Sciatic nerve (tissue), 2 donors: ENCODE results near the gene MATK. TPM values are rescaled to one million over a fixed set of nuclear protein-coding genes. Genes with fewer than 3 reads are reported as not detected.
"Not testable (repeated sequence)": the region's sequence is repeated elsewhere in the genome, so short reads cannot be mapped to it uniquely, and the experiment has no call there.

ENCODE experiments used
- ATAC-seq: fragments of 200-7000 bp; cut with Tn5 transposase; one replicate; pipeline ENCODE4 v1.9.1; 2020; ENCODE audit warnings: mild to moderate bottlenecking, moderate library complexity
- DNase-seq: peaks from one replicate; pipeline ENCODE4 v3.0.0-alpha.2; 2020; ENCODE audit warnings: low spot score
- intact Hi-C: fragments of 100-400 bp; cut with DNase I; formaldehyde crosslinking; loops from one replicate; pipeline ENCODE4 v1.14.2; 2022
- total RNA-seq: library from RNA; stranded (reverse); fragmentation: NEBNext Ultra II Directional; extraction: Animal tissue kit (Norgen Biotek cat#: 25700); gene quantifications from one replicate; pipeline ENCODE4 v1.2.1, GENCODE V29; 2021
- donor health status: DM: no; HTN: no; CAD: no.
- donor health status: DM: no; HTN: no; CAD: no.

MATK gene
- total RNA-seq, 1 donor from 2014 or later, result 1.6 TPM

DNA sequence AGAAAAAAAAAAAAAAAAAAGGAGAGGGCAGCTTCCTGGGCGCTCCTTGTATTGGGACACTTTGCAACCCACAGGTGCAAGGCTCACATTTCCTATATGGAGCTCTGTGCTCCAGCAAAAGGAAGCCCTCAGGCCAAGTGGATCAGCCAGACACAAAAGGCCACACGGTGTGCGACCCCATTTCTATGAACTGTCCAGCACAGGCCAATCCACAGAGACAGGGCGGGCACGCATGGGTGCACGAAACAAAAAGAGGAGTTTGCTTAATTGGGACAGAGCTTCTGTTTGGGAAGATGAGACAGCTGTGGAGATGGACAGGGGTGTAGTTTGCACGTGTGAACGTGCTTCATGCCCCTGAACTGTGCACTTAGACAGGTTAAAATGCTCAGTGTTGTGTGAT is 31.6 kb upstream of the MATK start:
- intact Hi-C loops, result no loop called here
- no peak for ATAC-seq
- DNase-seq, result no peak

DNA sequence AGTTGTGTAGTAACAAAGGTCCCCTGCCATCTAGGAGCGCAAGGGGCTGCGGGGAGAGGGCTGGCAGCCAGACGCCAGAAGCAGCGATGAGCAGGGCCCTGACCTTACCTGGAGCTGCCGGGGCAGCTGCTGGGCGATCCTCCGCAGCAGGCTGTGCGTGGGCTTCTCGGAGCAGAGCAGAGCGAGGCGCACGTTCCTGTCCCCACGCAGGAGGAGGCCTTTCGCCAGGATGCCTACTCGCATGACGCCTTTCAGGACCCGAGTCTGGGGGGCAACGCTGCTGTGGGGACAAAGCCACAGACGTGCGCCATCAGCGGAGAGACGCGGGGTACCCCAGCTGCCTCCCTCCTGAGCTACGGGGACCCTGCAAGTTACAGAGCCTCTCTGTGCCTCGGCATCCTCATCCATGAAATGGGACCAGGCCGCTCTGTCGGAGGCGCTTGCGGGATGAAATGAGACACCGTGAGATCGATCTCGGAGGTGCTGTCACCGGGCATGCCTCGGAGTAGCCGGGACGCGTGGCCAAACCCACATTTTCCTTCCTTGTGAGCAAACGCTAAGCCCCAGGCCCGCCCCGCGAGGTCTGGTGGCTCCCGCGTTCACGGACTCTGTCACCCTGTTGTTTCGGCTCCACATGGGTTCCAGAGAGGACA is 30.5 kb upstream of the MATK start:
- intact Hi-C loops, result no loop called here
- ATAC-seq (no peak), DNase-seq (no peak)

DNA sequence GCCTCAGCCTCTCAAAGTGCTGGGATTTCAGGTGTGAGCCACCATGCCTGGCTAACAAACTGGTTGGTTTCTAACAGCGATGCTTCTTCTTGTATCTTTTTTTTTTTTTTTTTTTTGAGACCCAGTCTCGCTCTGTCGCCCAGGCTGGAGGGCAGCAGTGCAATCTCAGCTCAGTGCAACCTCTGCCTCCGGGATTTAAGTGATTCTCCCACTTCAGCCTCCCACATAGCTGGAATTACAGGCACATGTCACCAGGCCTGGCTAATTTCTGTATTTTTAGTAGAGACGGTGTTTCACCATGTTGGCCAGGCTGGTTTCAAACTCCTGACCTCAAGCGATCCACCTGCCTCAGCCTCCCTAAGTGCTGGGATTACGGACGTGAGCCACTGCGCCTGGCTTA is 30.0 kb upstream of the MATK start:
- intact Hi-C loops, DNase-seq, ATAC-seq: not testable (repeated sequence)

DNA sequence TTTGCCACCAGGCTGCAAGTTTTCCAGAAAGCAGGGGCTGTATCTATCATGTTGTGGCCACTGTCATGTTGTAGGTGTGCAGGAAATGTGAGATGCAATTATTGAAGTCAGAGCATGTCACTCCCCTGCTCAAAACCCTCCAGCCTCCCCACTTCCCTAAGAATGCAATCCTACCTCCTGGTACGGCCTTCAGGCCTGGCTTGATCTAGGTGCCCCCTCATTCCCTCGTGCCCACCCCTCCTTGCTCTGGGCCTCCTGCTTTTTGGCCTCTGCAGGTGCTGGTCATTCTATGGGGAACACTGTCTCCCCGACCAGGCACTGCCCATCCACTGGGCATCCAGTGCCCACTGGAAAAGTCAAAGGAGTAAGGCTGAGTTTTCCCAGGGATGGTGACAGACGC is 28.5 kb upstream of the MATK start:
- no peak for DNase-seq
- intact Hi-C loops, result no loop called here
- no peak for ATAC-seq

DNA sequence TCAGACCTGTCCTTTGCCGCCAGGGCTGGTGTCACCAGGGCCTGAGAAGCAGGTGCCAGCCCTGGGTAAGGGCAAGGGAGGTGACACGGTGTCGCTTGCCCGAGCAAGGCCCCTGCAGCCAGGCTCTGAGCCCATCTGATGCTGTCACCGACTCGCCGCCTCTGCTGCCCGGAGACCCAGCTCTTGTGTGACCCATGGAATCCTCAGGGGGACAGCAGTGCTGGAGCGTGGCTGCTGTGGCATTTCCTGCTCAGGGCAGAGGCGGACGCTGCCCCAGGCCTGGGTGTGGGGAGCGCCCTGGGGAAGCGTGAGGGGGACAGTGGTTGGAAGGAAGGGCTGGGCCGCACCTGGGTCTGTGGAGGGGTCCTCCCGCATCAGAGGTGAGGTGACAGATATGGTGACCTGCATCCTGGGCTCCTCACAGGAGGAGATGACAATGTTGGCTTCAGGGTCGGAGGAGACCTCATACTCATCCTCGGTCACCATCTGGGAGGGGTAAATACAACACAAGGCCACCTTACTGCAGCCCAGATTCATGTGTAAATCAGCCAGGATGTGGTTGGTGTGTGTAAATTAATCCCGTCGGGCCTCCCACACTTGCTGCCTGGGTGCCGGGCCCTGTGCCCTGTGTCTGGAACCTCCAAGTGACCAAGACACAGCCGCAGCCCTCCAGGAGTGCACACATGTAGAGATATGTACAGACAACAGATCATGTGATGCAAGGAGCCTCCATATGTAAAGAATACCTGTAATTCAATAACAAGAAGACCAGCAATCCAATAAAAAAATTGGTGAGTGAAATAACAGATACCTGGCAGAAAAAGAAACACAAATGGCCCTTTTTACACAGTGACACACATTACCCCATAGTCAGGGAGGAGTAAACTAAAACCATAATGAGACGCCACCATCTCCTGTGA is 27.6 kb upstream of the MATK start:
- intact Hi-C loops, result no loop called here
- ATAC-seq, result no peak
- DNase-seq, result no peak

DNA sequence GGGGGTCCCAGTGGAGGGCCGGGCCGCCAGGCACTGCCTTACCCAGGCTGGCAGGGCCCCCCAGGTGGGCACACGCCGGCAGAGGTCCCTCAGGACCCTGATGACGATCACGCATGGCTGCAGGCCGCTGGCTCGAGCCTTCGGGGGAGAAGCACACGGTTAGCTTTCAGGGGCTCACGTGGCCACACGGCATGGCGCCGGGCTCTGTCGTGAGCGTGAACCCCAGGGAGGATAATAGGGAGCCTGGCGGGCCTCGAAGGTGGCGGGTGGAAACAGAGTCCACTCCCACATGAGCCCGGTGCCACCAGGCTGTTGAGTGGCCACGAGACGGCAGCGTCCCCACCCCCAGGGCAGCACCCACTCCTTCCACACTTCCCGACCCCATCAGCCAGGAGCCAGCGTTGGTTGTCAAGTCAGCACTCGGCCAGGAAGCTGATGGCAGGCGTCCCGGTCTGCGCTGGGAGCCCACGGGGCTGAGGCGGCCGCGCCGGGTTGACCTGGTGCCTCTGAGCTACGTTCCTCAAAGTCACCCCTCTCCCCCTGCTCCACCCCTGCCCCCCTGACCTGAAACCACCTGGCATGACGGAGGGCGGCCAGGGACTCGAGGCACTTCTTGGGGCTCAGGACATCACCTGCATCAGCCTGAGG is 24.7 kb upstream of the MATK start:
- intact Hi-C loops, result no loop called here
- ATAC-seq, result peak; percentile 25
- no peak for DNase-seq

DNA sequence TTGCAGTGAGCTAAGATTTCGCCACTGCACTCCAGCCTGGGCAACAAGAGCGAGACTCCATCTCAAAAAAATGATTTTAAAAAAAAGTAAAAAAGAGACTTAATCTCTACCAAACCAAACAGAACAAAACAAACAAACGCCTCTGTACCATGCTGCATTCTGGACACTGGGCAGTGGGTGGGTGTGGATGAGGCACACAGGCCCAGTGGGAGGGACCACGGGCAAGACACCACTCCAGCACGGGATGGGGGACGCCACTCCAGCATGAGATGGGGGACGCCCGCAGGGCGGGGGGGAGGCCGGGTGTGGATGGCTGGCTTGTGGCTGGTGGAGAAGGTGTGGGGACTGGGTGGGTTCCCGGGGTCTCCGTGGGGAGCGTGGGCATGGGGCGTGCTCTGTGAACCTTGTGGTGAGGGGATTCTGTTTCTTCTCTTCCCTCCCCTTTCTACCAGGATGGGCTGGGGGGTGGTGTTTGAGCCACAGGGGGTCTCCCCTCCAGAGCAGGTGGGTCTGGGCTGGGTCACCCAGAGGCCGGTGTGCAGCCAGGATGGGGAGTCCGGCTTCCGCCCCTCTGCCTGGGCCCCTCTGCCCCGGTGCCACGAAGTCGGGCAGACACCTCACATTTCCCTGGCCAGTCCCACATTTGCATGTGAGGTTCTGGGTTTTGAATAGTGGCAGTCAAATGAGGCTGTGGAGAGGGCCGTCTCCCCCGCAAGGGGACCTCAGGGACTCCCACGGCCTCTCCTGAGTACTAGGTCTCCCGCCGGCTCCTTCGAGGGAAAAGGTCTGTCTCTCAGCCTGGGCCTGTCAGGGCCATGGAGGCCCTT is 23.9 kb upstream of the MATK start:
- no peak for DNase-seq
- intact Hi-C loops, result no loop called here
- ATAC-seq, result no peak

DNA sequence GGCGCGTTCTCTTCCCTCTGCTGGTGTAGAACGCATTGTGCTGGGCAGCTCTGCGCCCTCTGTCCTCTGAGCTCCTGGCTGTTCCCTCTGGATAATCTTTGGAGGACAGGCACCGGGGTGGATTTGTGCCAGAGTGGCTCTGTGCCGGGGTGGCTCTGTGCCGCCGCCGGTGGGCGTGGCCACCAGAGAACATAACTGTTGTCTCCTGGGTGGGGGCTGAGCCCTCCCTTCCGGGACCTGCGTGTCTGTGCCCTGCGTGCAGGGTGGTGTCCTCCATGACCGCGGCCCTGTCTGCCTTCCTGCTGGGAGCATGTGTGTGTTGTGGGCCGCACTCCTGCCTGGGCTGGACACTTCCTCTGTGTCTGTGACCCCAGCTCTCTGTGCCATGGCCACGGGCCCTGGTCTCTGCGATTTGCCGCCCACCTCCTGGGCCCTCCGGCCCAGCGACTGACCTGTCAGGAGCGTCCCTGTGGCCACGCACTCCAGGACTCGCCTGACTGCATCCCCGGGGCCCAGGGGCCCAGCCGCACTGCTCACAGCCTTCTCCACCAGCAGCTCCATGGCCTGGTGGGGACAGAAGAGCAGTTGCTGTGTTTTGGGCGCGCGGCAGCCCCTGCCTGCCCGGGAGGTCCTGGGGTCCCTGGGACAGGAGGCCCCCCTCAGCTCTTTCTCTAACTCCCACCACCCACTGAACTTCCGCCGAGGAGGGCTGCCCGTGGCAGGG is 22.4 kb upstream of the MATK start:
- intact Hi-C loops, result no loop called here
- DNase-seq, result no peak

DNA sequence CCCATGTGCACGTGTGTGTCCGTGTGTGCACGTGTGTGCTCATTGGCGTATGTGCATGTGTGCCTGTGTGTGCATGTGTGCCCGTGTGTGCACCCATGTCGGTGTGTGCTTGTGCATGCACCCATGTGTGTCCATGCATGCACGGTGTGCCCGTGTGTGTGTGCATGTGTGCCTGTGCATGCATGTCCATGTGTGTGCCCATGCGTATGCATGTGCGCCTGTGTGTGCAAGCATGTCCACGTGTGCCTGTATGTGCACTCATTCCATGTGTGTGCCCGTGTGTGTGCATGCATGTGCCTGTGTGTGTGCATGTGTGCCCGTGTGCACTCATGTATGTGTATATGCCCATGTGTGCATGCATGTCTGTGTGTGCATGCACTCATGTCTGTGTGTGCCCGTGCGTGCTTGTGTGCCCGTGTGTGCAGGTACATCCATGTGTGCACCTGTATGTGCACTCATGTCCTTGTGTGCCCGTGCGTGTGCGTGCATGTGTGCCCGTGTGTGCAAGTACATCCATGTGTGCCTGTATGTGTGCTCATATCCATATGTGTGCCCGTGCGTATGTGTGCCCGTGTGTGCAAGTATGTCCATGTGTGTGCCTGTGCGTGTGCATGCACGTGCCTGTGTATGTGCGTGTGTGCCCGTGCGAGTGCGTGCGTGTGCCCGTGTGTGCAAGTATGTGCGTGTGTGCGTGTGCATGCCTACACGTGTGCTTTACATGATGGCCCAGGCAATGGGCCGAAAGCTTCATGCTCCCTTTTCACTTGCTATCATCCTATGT is 21.6 kb upstream of the MATK start:
- DNase-seq (no peak), ATAC-seq (no peak)
- intact Hi-C loops, result no loop called here

More for the DNA sequence above, 22.4 kb upstream of the MATK start:
- ATAC-seq, result no peak

DNA sequence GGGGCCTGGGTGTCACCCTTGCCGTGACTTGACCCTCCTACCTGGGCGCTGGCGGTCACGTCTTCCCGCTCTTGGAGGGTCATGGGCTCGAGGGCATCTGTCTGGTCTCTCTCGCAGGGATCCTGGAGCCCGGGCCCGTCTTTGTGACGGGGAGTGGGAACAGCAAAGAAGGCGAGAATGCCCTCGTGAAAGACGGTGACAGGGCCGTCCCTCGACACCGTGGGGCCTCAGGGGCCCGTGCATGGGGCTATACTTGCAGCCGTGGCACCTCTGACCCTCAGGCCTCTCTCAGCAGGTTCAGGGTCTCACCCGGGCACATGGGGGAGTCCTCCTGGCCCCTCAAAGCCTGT is 20.9 kb upstream of the MATK start:
- no peak for DNase-seq
- ATAC-seq, result no peak
- intact Hi-C loops, result no loop called here

DNA sequence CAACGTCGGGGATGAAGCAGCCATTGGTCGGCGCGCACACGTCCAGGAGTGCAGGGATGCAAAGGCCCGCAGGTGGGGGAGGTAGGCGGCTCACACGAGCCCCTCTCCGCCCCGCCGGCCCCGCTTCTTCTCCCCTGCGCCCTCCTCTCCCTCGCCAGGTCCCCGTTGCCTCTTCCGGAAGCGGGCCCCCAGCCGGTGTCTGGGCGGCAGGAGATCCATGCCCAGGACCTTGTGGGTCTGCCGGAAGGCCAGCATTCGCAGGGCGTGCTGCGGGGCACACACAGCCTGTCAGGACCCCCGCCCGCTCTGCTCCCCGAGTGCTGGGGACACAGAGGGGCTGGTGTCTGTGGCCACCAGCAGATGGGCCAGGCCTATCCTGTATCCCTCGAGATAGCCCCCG is 19.7 kb upstream of the MATK start:
- DNase-seq (no peak), ATAC-seq (no peak)
- intact Hi-C loops, result no loop called here

DNA sequence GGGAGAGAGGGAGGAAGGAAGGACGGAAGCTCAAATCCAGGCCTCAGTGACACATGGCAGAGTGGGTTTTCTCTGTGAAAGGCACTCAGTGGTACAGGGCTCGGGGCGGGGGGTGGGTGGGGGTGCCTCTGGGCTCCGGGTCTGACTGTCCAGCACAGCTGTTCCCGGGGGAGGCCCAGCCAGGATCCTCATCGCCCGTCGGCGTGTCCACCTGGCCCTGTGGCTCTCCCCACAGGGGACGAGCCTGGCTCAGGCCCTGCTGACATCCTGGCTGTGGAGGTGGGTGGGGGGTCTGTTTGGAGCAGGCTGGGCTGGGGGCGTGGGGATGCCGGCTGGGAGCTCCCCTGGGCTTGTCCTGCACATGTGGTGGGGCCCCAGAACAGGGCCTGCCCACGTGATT is 18.2 kb upstream of the MATK start:
- ATAC-seq, result no peak
- intact Hi-C loops, result no loop called here

DNA sequence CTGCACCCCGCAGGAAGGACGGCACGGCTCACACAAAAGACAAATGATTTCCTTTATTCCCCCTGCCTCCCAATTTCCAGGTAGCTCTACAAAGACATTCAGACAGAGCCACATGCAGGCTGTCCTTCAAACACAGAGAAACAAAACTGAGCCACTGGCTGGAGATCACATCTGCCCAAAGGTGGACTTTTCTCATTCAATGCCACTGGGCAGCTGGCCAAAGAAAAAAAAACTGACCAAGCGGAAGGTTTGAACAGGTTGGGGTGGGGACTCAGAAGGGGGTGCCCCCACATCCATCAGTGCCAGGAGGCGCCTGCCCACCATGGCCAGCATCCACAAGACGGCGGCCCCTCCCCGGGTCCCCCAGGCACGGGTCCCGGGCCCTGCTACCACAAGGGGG is 17.8 kb upstream of the MATK start:
- intact Hi-C loops, result no loop called here
- DNase-seq (no peak), ATAC-seq (no peak)

More for the DNA sequence above, 18.2 kb upstream of the MATK start:
- DNase-seq, result no peak

DNA sequence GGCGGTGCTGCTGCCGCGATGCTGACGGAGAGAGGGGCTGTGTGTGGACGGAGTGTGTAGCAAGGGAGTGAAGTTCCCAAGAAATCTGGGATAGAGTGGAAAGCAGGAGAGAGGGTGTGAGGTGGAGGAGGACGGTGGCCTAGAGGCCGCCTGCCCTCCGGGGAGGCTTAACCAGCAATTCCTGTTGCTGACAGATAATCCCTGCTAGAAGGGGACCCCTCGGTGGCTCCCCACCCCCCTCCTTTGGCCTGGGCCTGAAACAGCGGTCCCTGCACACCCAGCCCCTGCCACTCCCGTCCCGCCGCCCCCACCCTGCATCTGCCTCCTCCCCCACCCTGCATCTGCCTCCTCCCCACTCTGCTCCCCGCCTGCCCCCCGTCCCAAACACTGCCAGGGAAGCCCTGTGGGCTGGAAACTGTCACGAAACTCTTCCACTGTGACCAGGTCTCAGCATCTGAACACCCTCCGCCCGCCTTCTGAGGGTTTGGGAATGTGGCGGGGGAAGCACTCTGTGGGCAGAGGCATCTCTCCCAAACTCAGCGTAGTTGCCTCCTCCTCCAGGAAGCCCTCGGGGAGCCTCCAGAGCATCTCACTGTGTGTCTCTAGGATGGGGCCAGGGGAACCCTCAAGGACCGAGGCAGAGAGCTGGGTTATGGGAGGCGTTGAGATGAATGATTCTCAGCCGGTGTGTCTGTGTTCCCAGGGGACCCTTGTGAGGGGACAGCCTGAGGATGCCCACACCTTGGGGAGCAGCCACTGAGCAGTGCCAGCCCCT is 17.1 kb upstream of the MATK start:
- intact Hi-C loops, result no loop called here
- no peak for DNase-seq
- no peak for ATAC-seq

DNA sequence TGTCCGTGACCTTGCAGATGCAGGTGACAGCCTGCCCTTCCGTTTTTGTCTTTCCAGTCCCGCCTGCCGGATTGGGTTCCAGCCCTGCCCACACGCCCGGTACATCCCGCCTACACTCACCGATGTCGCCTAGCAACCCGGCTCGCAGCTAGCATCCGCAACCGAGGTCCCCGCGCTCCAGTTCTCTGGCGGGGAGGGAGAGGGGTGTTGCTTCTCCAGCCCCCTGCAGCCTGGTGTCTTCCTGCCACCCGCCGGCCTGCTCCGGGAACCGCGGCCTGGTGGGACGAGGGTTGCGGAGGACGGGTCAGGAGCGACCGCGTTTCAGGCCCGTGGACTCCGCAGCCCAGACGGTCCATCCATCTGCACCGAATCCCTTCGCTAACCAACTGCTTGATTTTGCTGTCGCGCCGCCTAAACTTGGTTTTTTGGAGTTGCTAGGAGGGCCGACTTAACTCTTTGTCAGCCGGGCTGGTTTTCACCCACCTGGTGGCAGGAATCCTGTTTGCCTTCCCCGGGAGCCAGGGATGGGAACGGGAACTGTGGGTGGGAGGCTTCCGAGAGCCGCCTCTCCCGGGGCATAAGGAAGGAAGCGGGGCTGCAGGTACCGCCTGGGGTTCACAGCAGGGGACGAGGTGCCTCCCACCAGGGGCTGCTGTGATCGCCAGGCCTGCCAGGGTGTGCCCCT is 15.4 kb upstream of the MATK start:
- intact Hi-C loops, result no loop called here
- ATAC-seq, result no peak
- no peak for DNase-seq

DNA sequence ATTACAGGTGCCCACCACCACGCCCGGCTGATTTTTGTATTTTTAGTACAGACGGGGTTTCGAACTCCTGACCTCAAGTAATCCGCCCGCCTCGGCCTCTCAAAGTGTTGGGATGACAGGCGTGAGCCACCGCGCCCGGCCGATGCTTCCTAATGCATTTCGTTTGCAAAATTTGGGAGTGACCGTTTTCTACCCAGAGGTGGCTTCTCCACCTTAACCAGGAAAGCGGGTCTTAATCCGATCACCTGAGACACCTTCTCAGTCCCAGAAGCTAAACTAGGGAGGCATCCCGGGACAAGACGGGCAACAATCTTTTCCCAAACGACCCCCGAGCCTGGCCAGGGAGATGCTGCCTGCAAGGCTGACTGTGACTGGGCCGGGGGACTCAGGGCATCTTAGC is 14.8 kb upstream of the MATK start:
- DNase-seq (no peak), ATAC-seq (no peak)
- intact Hi-C loops, result no loop called here

DNA sequence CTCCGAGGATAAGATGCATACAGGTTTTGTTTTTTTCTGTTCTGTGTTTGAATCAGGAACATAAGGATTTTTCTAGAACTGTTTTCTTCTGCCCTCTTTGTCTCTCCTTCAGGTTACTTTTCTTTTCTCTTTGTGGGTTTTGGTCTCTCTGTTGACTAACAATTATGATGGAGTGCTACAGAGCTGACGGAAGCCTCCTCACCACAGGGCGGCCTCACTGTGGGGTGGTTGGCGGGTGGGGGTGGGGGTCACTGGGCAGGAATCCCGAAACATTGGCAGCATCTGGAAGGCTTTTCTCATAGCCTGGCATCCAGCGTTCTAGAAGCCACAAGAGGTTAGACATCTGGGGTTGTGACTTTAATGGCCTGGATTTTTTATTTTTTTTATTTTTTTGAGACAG is 12.0 kb upstream of the MATK start:
- intact Hi-C loops, result no loop called here
- ATAC-seq (no peak), DNase-seq (no peak)
